ENCODE data around the gene DEAF1. TPM values are rescaled to one million over a fixed set of nuclear protein-coding genes. Genes with fewer than 3 reads are reported as not detected.

DEAF1 gene
- total and polyA plus RNA-seq, 9 of the 15 experiments (the other 6 are each of a cell fraction or from before 2014, with no cell fraction given), result 2.0 to 69.1 (median 26.8) TPM

DNA sequence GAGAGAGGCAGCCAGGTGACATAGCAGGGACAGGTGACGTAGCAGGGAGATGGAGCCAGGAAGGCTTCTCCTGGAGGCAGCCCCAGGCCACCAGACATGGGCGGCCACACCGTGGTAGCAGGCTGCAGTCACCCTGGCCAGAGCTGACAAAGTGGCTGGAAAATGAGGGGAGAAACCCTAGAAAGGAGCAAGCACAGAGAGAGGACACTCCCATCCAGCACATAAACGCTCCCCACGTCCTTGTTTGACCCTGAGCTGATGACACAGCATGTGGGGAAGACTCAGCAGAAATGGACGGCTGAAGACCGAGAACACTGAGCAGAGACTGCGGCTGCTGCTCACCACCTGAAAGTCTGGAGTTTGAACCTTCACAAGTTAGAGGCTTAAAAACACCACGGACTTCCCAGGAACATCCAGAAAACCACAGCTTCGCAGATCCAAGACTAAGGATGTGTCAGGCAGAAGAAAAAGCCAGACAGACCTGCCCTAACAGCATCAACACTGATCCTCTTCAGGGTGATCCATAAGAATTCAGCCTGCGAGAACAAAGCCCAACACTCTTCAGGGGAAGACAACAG, 29.2 kb downstream of the DEAF1 start (continued):
- TF ChIP-seq, protein P1, sequence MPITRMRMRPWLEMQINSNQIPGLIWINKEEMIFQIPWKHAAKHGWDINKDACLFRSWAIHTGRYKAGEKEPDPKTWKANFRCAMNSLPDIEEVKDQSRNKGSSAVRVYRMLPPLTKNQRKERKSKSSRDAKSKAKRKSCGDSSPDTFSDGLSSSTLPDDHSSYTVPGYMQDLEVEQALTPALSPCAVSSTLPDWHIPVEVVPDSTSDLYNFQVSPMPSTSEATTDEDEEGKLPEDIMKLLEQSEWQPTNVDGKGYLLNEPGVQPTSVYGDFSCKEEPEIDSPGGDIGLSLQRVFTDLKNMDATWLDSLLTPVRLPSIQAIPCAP (CRISPR knock-in tag; IDR thresholded peaks at IDR 0.05; ENCODE audit: borderline replicate concordance), result no peak
- no peak for TF ChIP-seq GABPA (tag; conservative IDR thresholded peaks at IDR 0.05; ENCODE audit: low read depth)
- TF ChIP-seq, protein P2, sequence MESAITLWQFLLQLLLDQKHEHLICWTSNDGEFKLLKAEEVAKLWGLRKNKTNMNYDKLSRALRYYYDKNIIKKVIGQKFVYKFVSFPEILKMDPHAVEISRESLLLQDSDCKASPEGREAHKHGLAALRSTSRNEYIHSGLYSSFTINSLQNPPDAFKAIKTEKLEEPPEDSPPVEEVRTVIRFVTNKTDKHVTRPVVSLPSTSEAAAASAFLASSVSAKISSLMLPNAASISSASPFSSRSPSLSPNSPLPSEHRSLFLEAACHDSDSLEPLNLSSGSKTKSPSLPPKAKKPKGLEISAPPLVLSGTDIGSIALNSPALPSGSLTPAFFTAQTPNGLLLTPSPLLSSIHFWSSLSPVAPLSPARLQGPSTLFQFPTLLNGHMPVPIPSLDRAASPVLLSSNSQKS (CRISPR knock-in tag; IDR thresholded peaks at IDR 0.05), result no peak
- no peak for TF ChIP-seq TRIM25 (IDR thresholded peaks at IDR 0.05; ENCODE audit: borderline replicate concordance)
- no peak for TF ChIP-seq ZNF511 (CRISPR knock-in tag; IDR thresholded peaks at IDR 0.05)
- TF ChIP-seq PHF8 (IDR thresholded peaks at IDR 0.05; ENCODE audit: borderline replicate concordance, low read length), result peak; percentile 38; the same call in 1 of the 2 replicates
- TF ChIP-seq ATF1 (CRISPR knock-in tag; IDR thresholded peaks at IDR 0.05), result no peak
- TF ChIP-seq ATF1 (tag; IDR thresholded peaks at IDR 0.05), result peak; percentile 63
- no peak for TF ChIP-seq HOXB6 (CRISPR knock-in tag; IDR thresholded peaks at IDR 0.05; ENCODE audit: borderline replicate concordance)
- no peak for TF ChIP-seq CEBPB (tag; IDR thresholded peaks at IDR 0.05)
- TF ChIP-seq NCOA6 (IDR thresholded peaks at IDR 0.05), result no peak
- TF ChIP-seq MNT (conservative IDR thresholded peaks at IDR 0.05), result peak in 1 of 2 experiments; percentile 41; a peak in 1 of 4 replicates
- peak; percentile 91 for TF ChIP-seq NFRKB (IDR thresholded peaks at IDR 0.05; ENCODE audit: low read depth)
- peak; percentile 67 for TF ChIP-seq ATF3 (IDR thresholded peaks at IDR 0.05)
- no peak for TF ChIP-seq ATF3 (CRISPR knock-in tag; conservative IDR thresholded peaks at IDR 0.05)
- no peak for TF ChIP-seq RHOXF2B (CRISPR knock-in tag; conservative IDR thresholded peaks at IDR 0.05)
